HG03354 (cell line): ENCODE measurements around the gene AQP4.
A peak's percentile ranks its signal among the peaks of the same experiment; 100 is the strongest.

Experiments
- ATAC-seq: cut with Tn5 transposase; IDR thresholded peaks from one replicate; pipeline ENCODE4 v1.9.1; 2021; ENCODE audit warnings: mild to moderate bottlenecking; ENCODE audit not compliant: unreplicated experiment, poor library complexity, severe bottlenecking

Gene AQP4, protein sequence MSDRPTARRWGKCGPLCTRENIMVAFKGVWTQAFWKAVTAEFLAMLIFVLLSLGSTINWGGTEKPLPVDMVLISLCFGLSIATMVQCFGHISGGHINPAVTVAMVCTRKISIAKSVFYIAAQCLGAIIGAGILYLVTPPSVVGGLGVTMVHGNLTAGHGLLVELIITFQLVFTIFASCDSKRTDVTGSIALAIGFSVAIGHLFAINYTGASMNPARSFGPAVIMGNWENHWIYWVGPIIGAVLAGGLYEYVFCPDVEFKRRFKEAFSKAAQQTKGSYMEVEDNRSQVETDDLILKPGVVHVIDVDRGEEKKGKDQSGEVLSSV

DNA sequence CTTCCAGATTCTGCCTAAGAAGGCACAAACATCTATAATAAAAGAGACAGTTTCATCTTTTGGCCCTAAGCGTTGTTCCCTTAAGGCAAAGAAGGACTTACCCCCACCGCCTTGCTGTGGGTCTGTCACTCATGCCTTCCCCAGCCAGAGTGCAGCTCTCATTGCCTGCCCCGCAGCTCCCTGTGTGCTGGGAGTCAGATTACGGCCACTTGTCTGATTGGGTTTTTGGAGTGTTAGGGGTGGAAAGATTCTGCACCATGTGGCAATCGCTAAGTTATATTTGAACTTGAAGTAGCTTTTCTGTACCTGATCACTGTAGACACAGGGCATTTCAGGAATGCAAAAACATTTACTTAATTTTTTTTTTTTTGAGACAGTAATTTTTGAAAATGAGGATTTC, at the start of gene AQP4:
Gene AQP4, minus strand, starts transcription at position 151 of the 400 bp plus-strand sequence. Its CDS starts 18 bp downstream, at position 133.
- no peak for ATAC-seq

DNA sequence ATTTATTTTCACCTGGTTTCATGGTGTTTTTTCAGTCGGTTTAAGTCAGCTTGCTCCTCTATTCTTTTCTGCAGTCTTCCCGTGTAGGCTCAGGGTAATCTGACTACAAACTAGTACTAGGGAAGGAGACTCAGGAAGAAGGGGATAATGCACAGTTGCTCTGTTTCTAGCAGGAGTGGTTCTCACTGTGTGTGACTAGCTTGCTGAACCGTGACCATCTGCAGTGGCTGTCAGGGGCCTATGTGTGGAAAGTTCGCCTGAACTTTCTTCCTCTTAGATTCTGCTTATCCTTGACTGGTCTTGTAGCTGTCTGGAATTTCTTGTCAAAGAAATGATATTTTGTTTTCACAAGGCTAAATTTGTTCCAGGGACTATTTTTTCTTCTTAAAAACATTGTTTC, 46.3 kb upstream of the AQP4 start:
- ATAC-seq: no peak

GRCh38 chr18:26909599-26910290, 44.2 kb upstream of the AQP4 start:
- ATAC-seq: no peak

- ATAC-seq: no peak
These were observed 43.4 kb upstream of the AQP4 start for GRCh38 chr18:26908906-26909305.

DNA sequence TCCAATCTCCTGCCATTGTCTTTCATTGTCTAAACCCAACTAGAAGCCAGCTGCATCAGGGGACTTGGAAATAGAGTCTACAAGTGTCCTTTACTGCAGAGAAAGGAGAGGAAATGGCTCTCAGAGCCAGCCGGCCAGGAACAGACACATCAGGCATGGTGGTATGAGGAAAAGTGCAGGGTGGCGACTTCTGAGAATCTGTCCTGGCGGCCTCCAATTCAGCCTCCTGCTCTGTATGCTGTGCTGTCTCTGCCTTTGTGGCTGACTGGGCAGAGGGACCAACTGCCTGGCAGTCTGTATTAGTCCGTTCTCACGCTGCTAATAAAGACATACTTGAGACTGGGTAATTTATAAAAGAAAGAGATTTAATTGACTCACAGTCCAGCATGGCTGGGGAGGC, 36.8 kb upstream of the AQP4 start:
- ATAC-seq: no peak

GRCh38 chr18:26901020-26901419, 35.5 kb upstream of the AQP4 start:
- ATAC-seq: no peak

GRCh38 chr18:26894426-26894825, 28.9 kb upstream of the AQP4 start:
- no peak for ATAC-seq

- no peak for ATAC-seq
These were observed 28.5 kb upstream of the AQP4 start for GRCh38 chr18:26893996-26894395.

- ATAC-seq: no peak
These were observed 22.8 kb upstream of the AQP4 start for GRCh38 chr18:26888259-26888658.

DNA sequence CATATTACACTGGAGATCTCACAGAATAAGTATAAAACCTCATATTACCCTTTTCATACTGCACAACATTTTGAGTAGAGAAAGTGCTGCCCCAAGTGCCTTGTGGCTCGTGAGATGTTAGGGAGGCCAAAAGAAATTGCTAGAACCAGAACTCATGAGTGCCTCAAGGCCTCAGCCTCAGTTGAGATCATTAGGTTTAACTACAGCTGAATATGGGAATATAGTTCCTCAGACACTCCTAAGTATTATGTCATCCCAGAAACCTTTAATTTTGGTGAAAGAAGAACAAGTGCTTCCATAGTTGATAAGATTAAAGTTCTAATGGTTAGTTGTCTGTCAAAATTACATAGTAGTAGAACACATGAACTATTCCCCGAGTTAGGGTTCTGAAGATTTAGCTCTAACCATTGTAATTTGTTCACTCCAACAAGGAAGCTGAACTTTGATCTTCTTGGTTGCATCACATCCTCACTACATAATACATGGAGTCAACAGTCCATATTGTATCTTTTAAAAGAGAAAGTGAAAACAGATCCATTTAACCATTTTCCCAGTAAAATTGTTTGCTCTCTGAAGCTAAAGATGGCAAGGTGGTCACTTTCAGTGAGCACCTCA, 9.6 kb upstream of the AQP4 start:
- no peak for ATAC-seq

- no peak for ATAC-seq
These were observed 8.8 kb upstream of the AQP4 start for GRCh38 chr18:26874283-26874682.

- no peak for ATAC-seq
These were observed 4.1 kb upstream of the AQP4 start for GRCh38 chr18:26869640-26870039.

- ATAC-seq: no peak
These were observed 3.6 kb upstream of the AQP4 start for GRCh38 chr18:26868968-26869586.

DNA sequence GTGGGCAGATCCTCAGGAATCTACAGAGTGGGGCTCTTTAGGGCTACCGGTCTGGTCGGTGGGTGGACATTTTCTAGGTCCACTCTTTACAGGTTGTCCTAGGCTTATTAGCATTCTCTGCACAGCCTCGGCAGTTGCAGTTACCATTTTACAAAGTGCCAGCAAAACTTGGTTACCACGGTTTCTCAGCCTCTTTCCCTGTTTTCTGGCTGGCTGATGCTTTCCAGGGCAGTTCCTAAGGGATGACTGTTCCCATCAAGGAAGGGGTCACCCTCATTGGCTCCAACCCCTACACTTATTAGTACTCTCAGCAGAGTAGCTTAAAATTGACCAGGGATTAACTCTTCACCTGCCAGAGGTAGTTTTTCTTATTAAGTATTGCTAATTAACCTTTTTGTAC, 2.0 kb upstream of the AQP4 start:
- ATAC-seq: no peak

GRCh38 chr18:26864658-26865057, 849 bp downstream of the AQP4 start:
- peak; percentile 49 for ATAC-seq

- ATAC-seq: no peak
These were observed 1.5 kb downstream of the AQP4 start for GRCh38 chr18:26863921-26864497.

- ATAC-seq: no peak
These were observed 2.2 kb downstream of the AQP4 start for GRCh38 chr18:26863122-26863879.

- no peak for ATAC-seq
These were observed 3.4 kb downstream of the AQP4 start for GRCh38 chr18:26862084-26862483.

- no peak for ATAC-seq
These were observed 11.1 kb downstream of the AQP4 start for GRCh38 chr18:26854292-26854881.
